Neural cell (in vitro differentiated cells): ENCODE measurements around the gene VSIG2. TPM values are rescaled to one million over a fixed set of nuclear protein-coding genes. Genes with fewer than 3 reads are reported as not detected.

Experiments used
- H2AFZ ChIP-seq: fragments of 200-600, 300-800 bp; sonication (generic), shearing (Covaris generic); 2 replicates; pipeline ENCODE4 v1.6.0; 2014; ENCODE audit warnings: low read depth, mild to moderate bottlenecking, antibody characterized with exemption, low read length, moderate library complexity
- H3F3A ChIP-seq: fragments of 200-600 bp; shearing (Covaris generic); 2 replicates; pipeline ENCODE4 v1.6.1; 2016; ENCODE audit warnings: mild to moderate bottlenecking, moderate library complexity, mixed read lengths, antibody characterized with exemption, low read length; ENCODE audit not compliant: insufficient read depth, poor library complexity, severe bottlenecking
- H3K27ac ChIP-seq: fragments of 200-600, 300-800 bp; sonication (generic), shearing (Covaris generic); 2 replicates; pipeline ENCODE4 v1.5.1; 2014; ENCODE audit warnings: mild to moderate bottlenecking, low read length, moderate library complexity
- H3K27me3 ChIP-seq: fragments of 300-800, 200-600 bp; sonication (generic), shearing (Covaris generic); 2 replicates; pipeline ENCODE4 v1.6.0; 2014; ENCODE audit warnings: mild to moderate bottlenecking, low read depth, low read length, moderate library complexity; ENCODE audit not compliant: insufficient read depth
- H3K36me3 ChIP-seq: fragments of 300-800, 200-600 bp; sonication (generic), shearing (Covaris generic); 2 replicates; pipeline ENCODE4 v1.5.1; 2014; ENCODE audit warnings: mild to moderate bottlenecking, antibody characterized with exemption, low read length, moderate library complexity; ENCODE audit not compliant: insufficient read depth
- H3K4me2 ChIP-seq: fragments of 300-800, 200-600 bp; sonication (generic), shearing (Covaris generic); 2 replicates; pipeline ENCODE4 v1.6.0; 2014; ENCODE audit warnings: mild to moderate bottlenecking, low read length
- H3K4me3 ChIP-seq: fragments of 300-800, 200-600 bp; sonication (generic), shearing (Covaris generic); 2 replicates; pipeline ENCODE4 v1.5.1; 2014; ENCODE audit warnings: mild to moderate bottlenecking, low read length, moderate library complexity
- H3K79me2 ChIP-seq: fragments of 200-600 bp; shearing (Covaris generic); replicated peaks from 2 replicates; pipeline ENCODE4 v1.6.0; 2014; ENCODE audit warnings: mild to moderate bottlenecking, low read length, moderate library complexity; ENCODE audit not compliant: insufficient read depth
- H3K9ac ChIP-seq: fragments of 300-800, 200-600 bp; sonication (generic), shearing (Covaris generic); 2 replicates; pipeline ENCODE4 v1.6.1; 2016; ENCODE audit warnings: mild to moderate bottlenecking, low read length, mixed read lengths
- H3K9me2 ChIP-seq: fragments of 200-600 bp; shearing (Covaris generic); 2 replicates; pipeline ENCODE4 v1.6.1; 2016; ENCODE audit warnings: mild to moderate bottlenecking, low read length, mixed read lengths; ENCODE audit not compliant: insufficient read depth
- H3K9me3 ChIP-seq: fragments of 200-600, 300-800 bp; sonication (generic), shearing (Covaris generic); 2 replicates; pipeline ENCODE4 v1.6.1; 2016; ENCODE audit warnings: mild to moderate bottlenecking, mixed run types, low read length, moderate library complexity, mixed read lengths
- H4K20me1 ChIP-seq: fragments of 200-600 bp; shearing (Covaris generic); 2 replicates; pipeline ENCODE4 v1.6.1; 2016; ENCODE audit warnings: mild to moderate bottlenecking, mixed run types; ENCODE audit not compliant: insufficient read depth
- CTCF ChIP-seq: fragments of 450-650 bp; IDR thresholded peaks from 2 replicates; pipeline ENCODE4 v1.5.1; 2014; ENCODE audit warnings: antibody characterized with exemption, mild to moderate bottlenecking, moderate library complexity; ENCODE audit not compliant: poor library complexity, severe bottlenecking
- EP300 ChIP-seq: fragments of 450-650 bp; conservative IDR thresholded peaks from 2 replicates; pipeline ENCODE4 v1.6.1; 2014; ENCODE audit warnings: antibody characterized with exemption, mild to moderate bottlenecking, moderate library complexity; ENCODE audit not compliant: poor library complexity, severe bottlenecking
- EZH2 ChIP-seq: fragments of 200-600, 300-800 bp; shearing (Covaris generic), sonication (generic); IDR thresholded peaks from 2 replicates; pipeline ENCODE4 v1.6.1; 2014; ENCODE audit warnings: antibody characterized with exemption, low read length, borderline replicate concordance, mild to moderate bottlenecking; ENCODE audit not compliant: insufficient read depth, poor library complexity, severe bottlenecking
- MXI1 ChIP-seq: fragments of 450-650 bp; conservative IDR thresholded peaks from 2 replicates; pipeline ENCODE4 v1.6.1; 2014; ENCODE audit warnings: antibody characterized with exemption, mild to moderate bottlenecking; ENCODE audit not compliant: poor library complexity, severe bottlenecking
- POLR2AphosphoS5 ChIP-seq: IDR thresholded peaks from 2 replicates; pipeline ENCODE4 v1.6.1; 2012
- RAD21 ChIP-seq: fragments of 450-650 bp; conservative IDR thresholded peaks from 2 replicates; pipeline ENCODE4 v1.6.1; 2014; ENCODE audit warnings: antibody characterized with exemption, mild to moderate bottlenecking, moderate library complexity
- REST ChIP-seq: IDR thresholded peaks from 2 replicates; pipeline ENCODE4 v1.6.1; 2012; ENCODE audit warnings: borderline replicate concordance
- SMC3 ChIP-seq: fragments of 450-650 bp; conservative IDR thresholded peaks from 2 replicates; pipeline ENCODE4 v1.6.1; 2014; ENCODE audit warnings: antibody characterized with exemption, mild to moderate bottlenecking, moderate library complexity; ENCODE audit not compliant: poor library complexity
- TAF1 ChIP-seq: IDR thresholded peaks from 2 replicates; pipeline ENCODE4 v1.6.1; 2012; ENCODE audit warnings: low read depth
- polyA plus RNA-seq: library from polyadenylated mRNA; depleted of rRNA; stranded (reverse); fragments of >200 nt; gene quantifications from 2 replicates; pipeline ENCODE4 v1.2.3, GENCODE V29; 2014

The VSIG2 gene
- polyA plus RNA-seq, 1 donor from 2014 or later = not detected

- H3K4me2 ChIP-seq = peak overlapping the region; percentile 39
- no peaks in the 10 kb centered on the region for H3F3A ChIP-seq
- no peaks in the 10 kb centered on the region for H4K20me1 ChIP-seq
- no peak overlapping the region for H3K27ac ChIP-seq
- no peak overlapping the region for H3K9ac ChIP-seq
- no peaks in the 10 kb centered on the region for H3K79me2 ChIP-seq
- TF ChIP-seq POLR2AphosphoS5 (no peak), EZH2 (no peak), RAD21 (no peak), TAF1 (no peak), MXI1 (no peak), CTCF (no peak), EP300 (no peak), SMC3 (no peak), REST (no peak)
- peaks cover 54% of the 10 kb centered on the region for H3K27me3 ChIP-seq
- no peaks in the 10 kb centered on the region for H3K36me3 ChIP-seq
- H3K4me3 ChIP-seq = peak overlapping the region; percentile 64
- H2AFZ ChIP-seq = no peak overlapping the region
- no peaks in the 10 kb centered on the region for H3K9me2 ChIP-seq
- no peaks in the 10 kb centered on the region for H3K9me3 ChIP-seq
Observed at GRCh38 chr11:124762624-124763155, 10.6 kb upstream of the VSIG2 start.

GRCh38 chr11:124762105-124762623, 10.1 kb upstream of the VSIG2 start, which contains the start of gene ESAM:
Gene ESAM, minus strand, starts transcription at chr11:124762290. Its CDS starts 136 bp downstream, at chr11:124762154.
- H3K27me3 ChIP-seq = peaks cover 60% of the 10 kb centered on the region
- H3F3A ChIP-seq = no peaks in the 10 kb centered on the region
- H3K36me3 ChIP-seq = no peaks in the 10 kb centered on the region
- no peaks in the 10 kb centered on the region for H3K79me2 ChIP-seq
- TF ChIP-seq REST = no peak
- TF ChIP-seq MXI1 = no peak
- TF ChIP-seq POLR2AphosphoS5 = no peak
- TF ChIP-seq TAF1 = no peak
- TF ChIP-seq EZH2 = no peak
- no peak for TF ChIP-seq EP300
- H3K9me2 ChIP-seq = no peaks in the 10 kb centered on the region
- H3K9me3 ChIP-seq = no peaks in the 10 kb centered on the region
- no peak within 1 kb of the TSS for H3K9ac ChIP-seq
- no peaks in the 10 kb centered on the region for H4K20me1 ChIP-seq
- no peak within 1 kb of the TSS for H3K27ac ChIP-seq
- H3K4me3 ChIP-seq = peak within 1 kb of the TSS; percentile 64
- H3K4me2 ChIP-seq = peak within 1 kb of the TSS; percentile 39
- H2AFZ ChIP-seq = no peak within 1 kb of the TSS
